Activated CD4-positive, alpha-beta T cell treated with anti-CD3 and anti-CD28 coated beads, Interleukin-2, amount 10 ng/mL, durations not matched to agents 24 days and 14 days (primary cell): ENCODE data around the gene DNAJA3. TPM values are rescaled to one million over a fixed set of nuclear protein-coding genes. Genes with fewer than 3 reads are reported as not detected.
A peak's percentile ranks its signal among the peaks of the same experiment; 100 is the strongest.

Source experiments
- DNase-seq: peaks from one replicate; pipeline ENCODE4 v3.0.0; 2022
- H3K27ac Mint-ChIP-seq: one replicate; pipeline ENCODE4 v1.8.0; 2022; ENCODE audit warnings: mild to moderate bottlenecking, mixed read lengths
- H3K27me3 Mint-ChIP-seq: one replicate; pipeline ENCODE4 v1.8.0; 2022; ENCODE audit warnings: mixed read lengths
- H3K36me3 Mint-ChIP-seq: one replicate; pipeline ENCODE4 v1.8.0; 2022; ENCODE audit warnings: low read depth, mild to moderate bottlenecking, mixed read lengths
- H3K4me1 Mint-ChIP-seq: one replicate; pipeline ENCODE4 v1.8.0; 2021; ENCODE audit warnings: mixed read lengths
- H3K4me3 Mint-ChIP-seq: one replicate; pipeline ENCODE4 v1.8.0; 2022; ENCODE audit warnings: mild to moderate bottlenecking, moderate library complexity, mixed read lengths
- H3K9me3 Mint-ChIP-seq: one replicate; pipeline ENCODE4 v1.8.0; 2021; ENCODE audit warnings: mixed read lengths
- intact Hi-C: fragments of 100-400 bp; cut with micrococcal nuclease; formaldehyde crosslinking; loops from one replicate; pipeline ENCODE4 v1.15.1; 2023
- total RNA-seq: library from RNA; stranded (reverse); gene quantifications from 2 replicates; pipeline ENCODE4 v1.2.3, GENCODE V29; 2022

Gene DNAJA3
- total RNA-seq, 1 donor from 2014 or later, result 106 TPM

DNA sequence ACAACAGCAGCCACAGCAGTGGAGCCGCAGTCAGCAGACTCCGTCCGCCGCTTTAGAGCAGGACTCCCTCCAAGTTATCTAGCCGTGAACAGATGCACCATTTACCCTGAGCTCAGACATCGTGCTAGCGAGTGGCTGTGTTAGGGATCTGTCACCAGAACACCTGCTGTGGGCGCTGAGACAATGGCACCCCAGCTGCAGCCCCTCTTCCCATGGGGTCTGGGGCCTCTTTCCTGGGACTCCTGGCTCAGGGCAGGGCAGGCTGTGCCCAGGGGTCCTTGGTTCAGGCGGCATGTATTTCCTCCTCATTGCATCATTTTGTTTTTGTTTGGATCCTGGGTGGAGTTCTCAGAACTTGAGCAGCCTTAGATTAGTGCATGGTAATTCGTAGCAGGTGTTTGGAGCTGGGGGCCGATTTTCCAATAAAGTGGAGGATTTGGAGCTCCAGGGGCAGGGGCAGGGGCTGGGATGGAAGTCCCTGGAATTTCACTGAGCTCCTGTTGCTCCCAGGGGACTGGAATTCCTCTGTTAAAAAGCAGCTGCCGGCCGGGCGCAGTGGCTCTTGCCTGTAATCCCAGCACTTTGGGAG lies 25.4 kb downstream of the DNAJA3 start:
- no peak for DNase-seq
- peaks cover 57% of the 10 kb centered on the region for H3K36me3 Mint-ChIP-seq
- no peak overlapping the region for H3K4me3 Mint-ChIP-seq
- no peaks in the 10 kb centered on the region for H3K9me3 Mint-ChIP-seq
- no peak overlapping the region for H3K27ac Mint-ChIP-seq
- H3K4me1 Mint-ChIP-seq, result no peaks in the 10 kb centered on the region
- H3K27me3 Mint-ChIP-seq, result no peaks in the 10 kb centered on the region
- intact Hi-C loops, result no loop called here

DNA sequence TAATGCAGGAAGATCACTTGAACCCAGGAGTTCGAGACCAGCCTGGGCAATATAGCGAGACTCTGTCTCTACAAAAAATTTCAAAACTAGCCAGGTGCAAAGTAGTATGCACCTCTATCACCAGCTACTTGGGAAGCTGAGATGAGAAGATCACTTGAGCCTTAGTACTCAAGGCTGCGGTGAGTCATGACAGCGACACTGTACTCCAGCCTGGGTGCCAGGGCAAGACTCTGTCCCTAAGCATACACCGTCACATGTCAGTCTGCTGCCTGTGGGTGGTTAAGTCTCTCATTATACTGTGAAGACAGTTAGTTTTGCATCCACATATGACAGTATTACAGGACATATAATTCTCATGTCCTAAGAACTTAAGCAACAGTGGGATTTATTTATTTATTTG lies 27.0 kb downstream of the DNAJA3 start:
- peaks cover 53% of the 10 kb centered on the region for H3K36me3 Mint-ChIP-seq
- H3K4me1 Mint-ChIP-seq, result no peaks in the 10 kb centered on the region
- no peak for DNase-seq
- no peaks in the 10 kb centered on the region for H3K27me3 Mint-ChIP-seq
- no peak overlapping the region for H3K27ac Mint-ChIP-seq
- H3K4me3 Mint-ChIP-seq, result no peak overlapping the region
- intact Hi-C loops, result no loop called here
- H3K9me3 Mint-ChIP-seq, result no peaks in the 10 kb centered on the region

DNA sequence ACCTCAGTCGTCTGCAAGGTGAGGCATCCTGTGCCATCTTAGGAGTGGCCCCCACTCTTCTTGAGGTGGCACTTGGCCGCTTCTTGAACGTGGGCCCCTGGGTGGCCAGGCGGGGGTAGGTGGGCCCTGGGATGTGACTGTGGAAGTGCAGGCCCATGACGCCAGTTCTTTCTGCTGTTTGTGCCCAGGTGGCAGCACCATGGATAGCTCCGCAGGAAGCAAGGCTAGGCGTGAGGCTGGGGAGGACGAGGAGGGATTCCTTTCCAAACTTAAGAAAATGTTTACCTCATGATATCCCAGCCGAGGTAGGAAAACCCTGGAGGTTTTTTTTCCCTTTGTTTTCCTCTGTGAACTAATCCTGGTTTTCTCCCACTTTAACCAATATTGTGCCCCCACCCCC lies 29.0 kb downstream of the DNAJA3 start:
- no peak overlapping the region for H3K27ac Mint-ChIP-seq
- H3K36me3 Mint-ChIP-seq, result peaks cover 48% of the 10 kb centered on the region
- peaks cover 7% of the 10 kb centered on the region for H3K4me1 Mint-ChIP-seq
- H3K27me3 Mint-ChIP-seq, result no peaks in the 10 kb centered on the region
- intact Hi-C loops, result no loop called here
- DNase-seq, result no peak
- no peak overlapping the region for H3K4me3 Mint-ChIP-seq
- H3K9me3 Mint-ChIP-seq, result no peaks in the 10 kb centered on the region

GRCh38 chr16:4455081-4455480 lies 29.4 kb downstream of the DNAJA3 start:
- H3K4me3 Mint-ChIP-seq, result no peak overlapping the region
- H3K27me3 Mint-ChIP-seq, result no peaks in the 10 kb centered on the region
- DNase-seq, result no peak
- H3K9me3 Mint-ChIP-seq, result no peaks in the 10 kb centered on the region
- no peak overlapping the region for H3K27ac Mint-ChIP-seq
- intact Hi-C loops, result no loop called here
- H3K36me3 Mint-ChIP-seq, result peaks cover 46% of the 10 kb centered on the region
- H3K4me1 Mint-ChIP-seq, result peaks cover 7% of the 10 kb centered on the region

DNA sequence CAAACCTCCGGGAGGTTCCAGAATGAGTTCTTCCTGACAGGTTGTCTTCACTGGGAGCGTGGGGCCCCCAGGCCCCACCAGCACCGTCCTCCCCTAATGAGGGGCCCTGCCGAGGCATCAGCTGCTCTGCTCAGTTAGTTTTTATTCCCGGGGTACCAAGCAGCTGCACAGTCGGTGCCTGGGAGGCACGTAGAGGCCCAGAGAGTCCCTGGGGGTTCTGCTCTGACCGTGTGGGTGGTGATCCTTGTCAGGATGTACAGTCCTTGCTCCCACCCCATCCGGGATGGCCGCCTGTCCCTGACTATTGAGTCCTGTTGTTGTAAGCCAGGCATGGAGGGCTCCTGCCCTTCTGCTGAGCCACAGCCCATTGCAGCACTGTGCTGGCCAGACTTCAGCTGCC lies 30.3 kb downstream of the DNAJA3 start:
- H3K27me3 Mint-ChIP-seq, result no peaks in the 10 kb centered on the region
- H3K4me3 Mint-ChIP-seq, result no peak overlapping the region
- no peak for DNase-seq
- intact Hi-C loops, result no loop called here
- peaks cover 7% of the 10 kb centered on the region for H3K4me1 Mint-ChIP-seq
- no peak overlapping the region for H3K27ac Mint-ChIP-seq
- H3K9me3 Mint-ChIP-seq, result no peaks in the 10 kb centered on the region
- peaks cover 43% of the 10 kb centered on the region for H3K36me3 Mint-ChIP-seq

- no peak for DNase-seq
- intact Hi-C loops, result no loop called here
- Mint-ChIP-seq H3K27ac (no peak overlapping the region), H3K27me3 (no peaks in the 10 kb centered on the region), H3K36me3 (peaks cover 32% of the 10 kb centered on the region), H3K4me3 (no peak overlapping the region), H3K4me1 (peaks cover 11% of the 10 kb centered on the region), H3K9me3 (no peaks in the 10 kb centered on the region)
Measured at GRCh38 chr16:4460936-4461249, 35.2 kb downstream of the DNAJA3 start.

DNA sequence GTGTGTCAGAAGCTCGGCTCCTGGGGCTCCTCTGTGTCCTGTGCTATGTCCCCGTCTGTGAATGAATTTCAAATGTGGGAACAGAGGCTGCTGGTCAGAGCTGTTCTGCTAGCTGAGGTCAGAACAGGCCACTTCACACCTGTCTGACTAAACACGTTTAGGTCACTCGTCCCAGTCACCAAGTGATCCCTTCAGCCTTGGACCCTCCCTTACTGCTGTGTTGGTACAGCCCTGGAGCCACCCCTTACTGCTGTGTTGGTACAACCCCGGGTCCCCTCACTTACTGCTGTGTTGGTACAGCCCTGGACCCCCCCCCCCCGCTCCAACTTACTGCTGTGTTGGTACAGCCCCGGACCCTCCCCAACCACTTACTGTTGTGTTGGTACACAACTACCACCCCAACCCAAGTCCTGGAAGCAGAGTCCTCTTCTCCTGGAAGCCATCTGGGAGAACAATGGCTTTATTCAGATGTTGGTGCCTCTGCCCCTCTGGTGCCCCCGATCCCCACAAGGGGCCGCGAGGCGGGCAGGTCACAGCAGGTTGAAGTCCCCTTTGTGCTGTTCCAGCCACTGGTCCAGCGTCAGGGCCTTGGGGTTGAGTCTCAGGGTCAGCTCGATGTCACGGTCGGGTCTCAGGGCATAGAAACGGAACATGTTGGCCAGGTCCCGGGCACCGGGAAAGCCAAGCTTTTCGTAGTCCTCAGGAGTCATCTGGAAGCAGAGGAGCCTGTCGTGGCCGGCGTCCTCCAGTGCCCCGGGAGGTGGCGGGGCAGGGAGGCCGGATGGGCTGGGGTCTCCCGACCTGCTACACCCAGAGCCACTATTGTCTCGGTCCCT lies 35.8 kb downstream of the DNAJA3 start:
- peaks cover 33% of the 10 kb centered on the region for H3K36me3 Mint-ChIP-seq

GRCh38 chr16:4463522-4464163 lies 38.0 kb downstream of the DNAJA3 start:
- intact Hi-C loops, result no loop called here
- no peak for DNase-seq
- peaks cover 12% of the 10 kb centered on the region for H3K4me1 Mint-ChIP-seq
- H3K9me3 Mint-ChIP-seq, result no peaks in the 10 kb centered on the region
- H3K27ac Mint-ChIP-seq, result no peak overlapping the region
- peaks cover 30% of the 10 kb centered on the region for H3K36me3 Mint-ChIP-seq
- no peak overlapping the region for H3K4me3 Mint-ChIP-seq
- H3K27me3 Mint-ChIP-seq, result no peaks in the 10 kb centered on the region

More for the DNA sequence above, 35.8 kb downstream of the DNAJA3 start:
- intact Hi-C loops, result no loop called here
- no peak overlapping the region for H3K4me3 Mint-ChIP-seq
- H3K27me3 Mint-ChIP-seq, result no peaks in the 10 kb centered on the region
- no peak overlapping the region for H3K27ac Mint-ChIP-seq
- no peaks in the 10 kb centered on the region for H3K9me3 Mint-ChIP-seq
- DNase-seq, result no peak
- peaks cover 12% of the 10 kb centered on the region for H3K4me1 Mint-ChIP-seq

DNA sequence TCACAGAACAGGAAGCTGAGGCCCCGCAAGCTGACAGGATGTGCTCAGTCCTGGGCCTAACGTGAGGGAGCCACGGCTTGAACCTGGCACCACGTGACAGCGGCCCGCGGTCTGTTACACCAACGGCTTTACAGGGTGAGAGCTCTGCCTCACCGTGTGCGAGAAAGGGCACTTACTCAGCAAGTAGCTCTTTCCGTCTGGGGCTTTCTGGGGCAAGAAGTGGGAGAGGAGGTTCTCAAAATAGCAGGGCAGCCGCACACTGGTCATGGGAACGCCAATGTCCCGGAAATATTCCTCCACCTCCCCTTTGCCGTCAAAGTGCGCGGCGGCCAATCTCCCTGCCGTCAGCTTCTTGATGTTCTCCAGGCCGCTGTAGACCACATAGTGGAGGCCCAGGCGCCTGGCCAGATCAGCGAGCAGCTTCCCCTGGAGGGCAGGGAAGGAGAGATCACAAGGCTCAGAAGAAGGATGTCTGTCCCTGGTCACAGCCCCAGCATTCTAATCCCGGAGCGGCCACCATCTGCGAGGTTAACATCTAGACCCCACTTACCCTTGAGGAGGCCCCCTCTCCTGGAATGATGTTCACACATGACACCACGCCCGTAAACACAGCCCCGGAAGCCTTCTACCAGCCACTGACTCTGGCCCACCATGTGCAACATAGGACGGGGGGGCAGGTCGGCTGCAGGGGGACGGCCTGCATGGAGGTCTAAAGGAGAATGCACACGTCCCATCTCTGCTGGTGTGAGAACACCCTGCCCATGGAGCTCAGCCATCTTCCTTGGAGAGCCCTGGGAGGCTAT lies 40.5 kb downstream of the DNAJA3 start:
- intact Hi-C loops, result no loop called here
- peaks cover 24% of the 10 kb centered on the region for H3K36me3 Mint-ChIP-seq
- H3K27me3 Mint-ChIP-seq, result no peaks in the 10 kb centered on the region
- peak overlapping the region; percentile 8 for H3K27ac Mint-ChIP-seq
- no peak overlapping the region for H3K4me3 Mint-ChIP-seq
- no peaks in the 10 kb centered on the region for H3K9me3 Mint-ChIP-seq
- H3K4me1 Mint-ChIP-seq, result peaks cover 6% of the 10 kb centered on the region
- DNase-seq, result peak; percentile 67

DNA sequence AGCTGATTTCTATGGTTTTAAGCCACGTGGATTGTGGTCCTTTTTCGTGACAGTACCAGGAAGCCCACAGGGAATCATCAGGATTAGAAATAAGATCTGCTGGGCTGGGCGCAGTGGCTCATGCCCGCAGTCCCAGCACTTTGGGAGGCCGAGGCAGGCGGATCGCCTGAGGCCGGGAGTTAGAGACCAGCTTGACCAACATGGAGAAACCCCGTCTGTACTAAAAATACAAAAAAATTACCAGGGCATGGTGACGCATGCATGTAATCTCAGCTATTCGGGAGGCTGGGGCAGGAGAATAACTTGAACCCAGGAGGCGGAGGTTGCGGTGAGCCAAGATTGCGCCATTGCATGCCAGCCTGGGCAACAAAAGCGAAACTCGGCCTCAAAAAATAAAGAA lies 42.2 kb downstream of the DNAJA3 start:
- no peak overlapping the region for H3K27ac Mint-ChIP-seq
- H3K4me3 Mint-ChIP-seq, result no peak overlapping the region
- no peaks in the 10 kb centered on the region for H3K9me3 Mint-ChIP-seq
- intact Hi-C loops, result no loop called here
- H3K27me3 Mint-ChIP-seq, result no peaks in the 10 kb centered on the region
- DNase-seq, result no peak
- H3K36me3 Mint-ChIP-seq, result peaks cover 26% of the 10 kb centered on the region
- peaks cover 10% of the 10 kb centered on the region for H3K4me1 Mint-ChIP-seq

DNA sequence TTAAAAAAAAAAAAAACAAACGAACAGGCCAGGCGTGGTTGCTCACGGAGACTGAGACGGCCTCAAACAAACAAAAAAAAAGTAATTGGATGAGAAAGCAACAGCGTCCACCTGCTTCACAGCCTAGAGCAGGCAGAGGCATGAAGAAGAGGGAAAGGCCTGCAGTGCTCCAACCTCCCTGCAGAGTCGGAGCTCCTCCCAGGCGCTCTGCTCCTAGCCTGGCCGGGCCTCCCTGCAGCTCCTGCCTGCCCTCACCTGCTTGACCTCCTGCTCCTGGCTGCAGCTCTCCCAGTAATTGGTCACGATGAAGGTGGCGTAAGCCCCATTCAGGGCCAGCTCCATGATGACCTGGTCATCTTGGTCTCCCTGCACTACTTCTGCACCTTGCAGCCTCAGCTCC lies 43.3 kb downstream of the DNAJA3 start:
- intact Hi-C loops, result no loop called here
- no peak overlapping the region for H3K4me3 Mint-ChIP-seq
- H3K27ac Mint-ChIP-seq, result no peak overlapping the region
- H3K4me1 Mint-ChIP-seq, result peaks cover 14% of the 10 kb centered on the region
- H3K36me3 Mint-ChIP-seq, result peaks cover 21% of the 10 kb centered on the region
- no peaks in the 10 kb centered on the region for H3K9me3 Mint-ChIP-seq
- no peaks in the 10 kb centered on the region for H3K27me3 Mint-ChIP-seq
- DNase-seq, result no peak

- Mint-ChIP-seq H3K9me3 (no peaks in the 10 kb centered on the region), H3K27ac (peak overlapping the region; percentile 15), H3K4me1 (peaks cover 15% of the 10 kb centered on the region), H3K4me3 (no peak overlapping the region), H3K27me3 (no peaks in the 10 kb centered on the region), H3K36me3 (peaks cover 13% of the 10 kb centered on the region)
- intact Hi-C loops, result loop anchor here (10.0 kb wide), 1 partner anchor 117 kb away; the partner anchor contains the start of gene PAM16
- DNase-seq, result no peak
Measured at GRCh38 chr16:4471869-4472268, 46.2 kb downstream of the DNAJA3 start.

- Mint-ChIP-seq H3K36me3 (peaks cover 13% of the 10 kb centered on the region), H3K27me3 (no peaks in the 10 kb centered on the region), H3K9me3 (no peaks in the 10 kb centered on the region), H3K27ac (no peak overlapping the region), H3K4me1 (peaks cover 21% of the 10 kb centered on the region), H3K4me3 (peak overlapping the region; percentile 86)
- intact Hi-C loops, result loop anchor here (10.0 kb wide), 1 partner anchor 118 kb away; the partner anchor contains the start of gene PAM16
- DNase-seq, result no peak
Measured at GRCh38 chr16:4472880-4473279, 47.2 kb downstream of the DNAJA3 start.
